Neural cell (in vitro differentiated cells): ENCODE data around the gene PDF.

Experiments used
- CTCF ChIP-seq: fragments of 450-650 bp; IDR thresholded peaks from 2 replicates; pipeline ENCODE4 v1.5.1; 2014; ENCODE audit warnings: antibody characterized with exemption, mild to moderate bottlenecking, moderate library complexity; ENCODE audit not compliant: poor library complexity, severe bottlenecking
- POLR2AphosphoS5 ChIP-seq: IDR thresholded peaks from 2 replicates; pipeline ENCODE4 v1.6.1; 2012
- RAD21 ChIP-seq: fragments of 450-650 bp; conservative IDR thresholded peaks from 2 replicates; pipeline ENCODE4 v1.6.1; 2014; ENCODE audit warnings: antibody characterized with exemption, mild to moderate bottlenecking, moderate library complexity
- REST ChIP-seq: IDR thresholded peaks from 2 replicates; pipeline ENCODE4 v1.6.1; 2012; ENCODE audit warnings: borderline replicate concordance
- SMC3 ChIP-seq: fragments of 450-650 bp; conservative IDR thresholded peaks from 2 replicates; pipeline ENCODE4 v1.6.1; 2014; ENCODE audit warnings: antibody characterized with exemption, mild to moderate bottlenecking, moderate library complexity; ENCODE audit not compliant: poor library complexity
- TAF1 ChIP-seq: IDR thresholded peaks from 2 replicates; pipeline ENCODE4 v1.6.1; 2012; ENCODE audit warnings: low read depth

DNA sequence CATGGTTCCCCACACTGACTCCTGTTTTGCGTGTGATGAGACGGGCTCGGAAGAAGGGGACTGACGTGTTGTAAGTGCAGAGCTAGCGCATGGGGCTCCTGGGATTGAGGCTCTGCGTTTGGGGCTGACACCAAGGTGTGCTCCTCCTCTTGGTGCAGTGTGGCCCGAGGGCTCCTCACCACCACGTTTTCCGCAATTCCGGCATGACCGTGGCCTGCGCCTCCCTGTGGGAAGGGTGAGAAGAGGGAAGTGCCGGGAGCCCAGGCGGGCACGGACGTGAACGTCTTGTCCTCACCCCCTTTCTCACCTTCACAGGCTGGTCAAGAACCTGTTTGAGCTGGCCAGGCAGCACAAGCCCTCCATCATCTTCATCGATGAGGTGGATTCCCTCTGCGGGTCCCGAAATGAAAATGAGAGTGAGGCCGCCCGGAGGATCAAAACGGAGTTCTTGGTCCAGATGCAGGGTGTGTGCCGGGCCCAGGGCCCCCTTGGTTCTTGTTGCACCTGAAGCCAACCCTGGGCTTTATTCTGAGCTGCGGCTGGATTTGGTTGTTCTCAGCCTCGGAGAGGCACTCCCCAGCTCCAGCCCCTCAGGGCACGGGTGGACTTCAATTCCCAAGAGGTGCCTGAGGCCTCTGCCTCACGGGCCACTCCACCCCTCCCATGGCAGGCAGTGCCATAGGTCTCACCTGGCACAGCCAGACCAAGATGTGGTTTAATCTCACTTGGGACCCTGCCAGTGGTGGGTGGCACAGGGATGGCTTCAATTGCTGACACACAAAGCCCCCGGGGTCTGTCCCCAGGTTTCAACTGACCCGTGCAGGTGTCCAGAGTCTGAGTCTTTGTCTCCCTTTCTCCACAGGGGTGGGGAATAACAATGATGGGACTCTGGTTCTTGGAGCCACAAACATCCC, 10.3 kb downstream of the PDF start:
- TF ChIP-seq CTCF, result no peak
- TF ChIP-seq TAF1, result no peak
- no peak for TF ChIP-seq RAD21
- TF ChIP-seq REST, result no peak
- no peak for TF ChIP-seq SMC3
- TF ChIP-seq POLR2AphosphoS5, result no peak
